GM18508 (cell line): ENCODE data around the gene USP16.
"Not testable (repeated sequence)": the region's sequence is repeated elsewhere in the genome, so short reads cannot be mapped to it uniquely, and the experiment has no call there.

Experiments
- ATAC-seq: cut with Tn5 transposase; IDR thresholded peaks from one replicate; pipeline ENCODE4 v1.9.1; 2021; ENCODE audit warnings: moderate number of reproducible peaks; ENCODE audit not compliant: insufficient read depth, unreplicated experiment

Gene USP16

DNA sequence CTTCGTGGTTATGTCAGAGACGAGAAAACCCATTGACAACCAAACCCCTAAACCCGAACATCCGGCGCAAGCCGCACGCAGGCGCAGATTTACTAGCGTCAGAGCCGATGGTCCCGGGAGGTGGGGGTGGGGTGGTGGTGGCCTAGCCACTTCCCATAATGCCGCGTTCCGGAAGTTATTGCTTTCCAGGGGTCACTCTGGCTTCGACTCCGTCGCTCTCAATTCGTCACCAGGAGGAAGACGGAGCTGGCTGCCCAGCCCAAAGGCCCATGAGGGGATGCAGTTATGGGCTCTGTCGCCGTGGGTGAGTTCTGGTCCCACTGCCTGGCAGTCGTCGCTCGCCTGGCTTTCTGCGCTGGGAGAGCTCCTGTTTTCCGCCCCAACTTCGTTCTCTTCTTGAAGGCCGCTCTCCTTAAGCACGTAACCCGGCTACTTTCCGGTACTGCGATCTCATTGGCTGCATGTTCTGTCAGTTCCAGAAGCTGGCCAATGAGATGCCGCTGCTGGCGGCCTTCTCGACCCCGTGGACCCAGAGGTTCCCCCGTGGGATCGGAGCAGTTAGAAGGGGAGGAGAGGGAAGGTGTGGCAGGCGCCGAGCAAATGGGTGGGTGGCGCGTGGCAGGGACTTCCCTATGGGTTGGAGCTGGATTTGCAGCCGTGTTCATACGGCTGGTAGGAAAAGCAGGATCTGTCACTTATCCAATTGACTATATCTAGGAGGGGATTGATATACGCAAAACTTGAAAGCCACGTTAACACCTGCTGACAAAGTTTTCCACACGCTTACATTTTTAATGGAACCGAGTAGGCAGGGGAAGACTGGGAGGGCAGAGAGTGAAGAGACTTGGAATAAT, at the start of gene USP16:
Gene USP16, plus strand, starts transcription at position 195 of the 854 bp plus-strand sequence. CDS start 3,246 bp downstream, outside the sequence.
- ATAC-seq, result peak; percentile 94

GRCh38 chr21:28975397-28975796, 49.1 kb upstream of the USP16 start:
- ATAC-seq, result no peak

GRCh38 chr21:28979092-28979491, 45.4 kb upstream of the USP16 start:
- no peak for ATAC-seq

DNA sequence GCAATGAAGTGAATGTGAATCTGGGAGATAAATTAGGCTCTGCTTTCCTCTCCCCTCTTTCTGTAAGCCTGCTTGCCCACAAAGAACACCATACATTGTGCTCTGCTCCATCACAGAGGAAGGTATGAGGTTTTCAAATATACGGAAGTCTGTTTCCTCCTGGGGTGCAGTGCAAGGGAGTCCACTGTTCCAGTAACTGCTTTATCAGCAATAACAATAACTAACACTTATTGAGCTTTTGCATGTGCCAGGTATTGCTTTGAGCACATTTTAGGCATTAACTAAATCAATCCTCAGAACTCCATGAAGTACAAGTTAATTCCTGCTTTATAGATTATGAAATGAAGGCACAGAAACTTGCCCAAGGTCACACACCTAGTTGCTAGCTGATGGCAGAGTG, 41.8 kb upstream of the USP16 start:
- ATAC-seq, result no peak

DNA sequence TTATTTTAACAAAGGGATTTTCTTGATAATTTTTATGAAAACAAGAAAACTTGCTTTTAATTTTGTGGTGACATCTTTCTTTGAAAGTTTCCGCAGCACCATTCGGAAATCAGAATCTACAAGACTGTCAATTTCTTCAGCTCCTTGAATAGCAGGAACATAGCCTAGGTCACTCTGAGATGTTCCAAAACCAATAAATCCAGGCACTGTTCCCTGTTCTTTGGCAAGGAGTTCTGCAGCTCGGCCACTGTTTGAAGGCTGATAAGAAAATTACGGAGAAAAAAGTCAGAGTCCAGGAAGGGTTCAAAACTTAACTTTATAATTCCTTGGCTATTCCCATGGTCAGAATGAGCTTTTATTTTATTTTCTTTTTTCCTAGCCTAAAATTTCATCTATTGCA, 37.8 kb upstream of the USP16 start:
- ATAC-seq, result no peak

- not testable (repeated sequence) for ATAC-seq
Observed at GRCh38 chr21:28988146-28988545, 36.3 kb upstream of the USP16 start.

DNA sequence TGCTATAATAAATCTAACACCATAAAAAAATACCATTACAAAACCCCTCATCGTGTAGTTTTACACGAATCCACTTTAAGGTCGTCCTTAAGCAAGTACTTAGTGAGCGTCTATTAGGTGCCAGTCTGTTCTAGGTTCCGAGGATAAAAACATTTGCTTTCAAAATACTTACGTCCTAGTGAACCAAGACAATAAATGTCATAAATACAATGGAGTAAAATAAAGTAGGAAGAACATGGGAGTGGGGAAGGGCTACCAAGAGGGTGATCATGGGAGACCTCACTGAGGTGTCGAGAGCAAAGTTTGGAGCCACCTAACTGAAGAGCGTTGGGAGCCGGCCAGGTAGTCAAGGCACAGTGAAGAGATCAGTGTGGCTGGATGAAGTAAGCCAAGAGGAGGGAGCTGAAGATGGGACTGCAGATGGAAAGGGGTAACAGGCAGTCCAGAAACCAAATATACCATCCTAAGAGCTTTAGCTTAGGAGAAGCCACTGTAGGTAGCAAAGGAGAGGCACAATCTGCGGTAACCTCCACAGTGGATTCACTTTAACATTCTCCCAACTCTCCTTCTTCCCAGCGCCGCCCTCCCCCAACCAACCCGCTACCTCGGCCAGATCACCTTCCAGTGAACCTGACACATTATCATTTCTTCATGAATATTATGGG, 32.5 kb upstream of the USP16 start:
- no peak for ATAC-seq

DNA sequence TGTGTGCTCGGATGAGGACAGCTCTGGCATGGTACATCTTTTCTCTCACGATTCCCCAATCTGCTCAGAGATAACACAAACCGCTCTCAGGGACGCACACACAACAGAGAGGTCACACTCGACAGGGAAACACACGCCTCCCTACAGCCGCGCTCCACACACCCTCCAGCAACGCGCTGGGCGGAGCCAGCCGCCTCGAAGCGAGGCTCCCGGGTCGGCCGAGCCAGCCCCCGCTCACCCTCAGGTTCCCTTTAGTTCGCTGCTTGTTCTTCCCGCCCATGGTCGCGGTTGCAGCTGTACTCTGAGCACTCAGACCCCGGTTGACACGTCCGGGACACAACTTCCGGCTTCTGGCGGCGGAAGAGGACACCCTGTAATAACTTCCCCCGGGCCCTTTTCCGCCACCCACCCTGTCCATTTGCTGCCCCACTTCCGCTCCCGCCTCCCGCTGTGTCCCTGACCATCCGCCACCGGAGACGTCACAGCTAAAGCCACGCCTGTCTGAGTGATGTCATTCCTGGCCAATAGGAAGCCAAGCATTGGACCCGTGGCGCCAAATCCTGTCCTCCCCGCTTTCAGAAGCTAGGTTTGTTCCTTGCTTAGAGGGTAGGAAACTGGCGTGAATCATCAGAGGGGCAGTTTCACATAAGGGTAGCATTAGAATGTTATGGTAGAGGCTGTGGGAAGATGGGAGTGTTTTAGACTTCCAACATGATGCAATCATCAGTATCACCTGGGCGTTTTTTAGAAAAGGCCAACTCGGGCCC, 31.8 kb upstream of the USP16 start, which contains the start of gene LTN1:
Gene LTN1, minus strand, starts transcription at position 352 of the 767 bp plus-strand sequence. Its CDS starts 72 bp downstream, at position 280.
- ATAC-seq, result peak; percentile 97

GRCh38 chr21:28993293-28993629, 31.2 kb upstream of the USP16 start:
- ATAC-seq, result no peak

DNA sequence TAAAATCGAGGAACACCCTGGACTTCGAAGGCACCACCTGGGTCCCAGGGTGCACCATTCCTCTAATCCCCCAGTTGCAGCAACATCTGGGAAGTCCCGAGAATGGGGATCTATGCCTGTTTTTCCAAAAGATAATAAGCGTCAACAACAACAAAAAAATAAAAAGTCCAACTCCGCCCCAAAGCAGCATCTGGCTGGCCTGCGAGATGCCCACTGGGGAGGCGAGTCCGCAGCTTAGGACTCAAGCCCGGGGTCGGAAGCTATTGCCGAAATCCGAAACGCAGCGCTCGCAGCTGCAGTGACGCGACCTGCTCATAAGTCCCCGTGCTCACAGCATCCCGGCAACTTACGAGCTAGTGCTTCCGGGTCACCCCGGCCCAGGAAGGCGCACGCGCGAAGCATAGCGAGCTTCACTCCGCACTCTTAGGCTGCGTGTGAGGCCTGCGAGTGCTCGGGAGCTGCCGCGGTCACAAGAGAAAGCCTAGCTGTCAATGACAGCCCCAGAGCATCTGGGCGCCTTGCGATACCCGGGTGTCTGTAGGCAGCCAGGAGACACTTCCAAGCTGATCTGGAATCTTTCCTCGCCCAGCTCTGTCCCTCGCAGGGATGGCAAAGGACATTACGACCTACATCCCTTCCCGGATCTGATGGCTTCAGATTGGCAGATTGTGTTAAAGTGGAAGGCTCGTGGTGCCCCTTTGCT, 21.9 kb upstream of the USP16 start:
- ATAC-seq, result peak; percentile 97

GRCh38 chr21:29005696-29006095, 18.8 kb upstream of the USP16 start:
- no peak for ATAC-seq

DNA sequence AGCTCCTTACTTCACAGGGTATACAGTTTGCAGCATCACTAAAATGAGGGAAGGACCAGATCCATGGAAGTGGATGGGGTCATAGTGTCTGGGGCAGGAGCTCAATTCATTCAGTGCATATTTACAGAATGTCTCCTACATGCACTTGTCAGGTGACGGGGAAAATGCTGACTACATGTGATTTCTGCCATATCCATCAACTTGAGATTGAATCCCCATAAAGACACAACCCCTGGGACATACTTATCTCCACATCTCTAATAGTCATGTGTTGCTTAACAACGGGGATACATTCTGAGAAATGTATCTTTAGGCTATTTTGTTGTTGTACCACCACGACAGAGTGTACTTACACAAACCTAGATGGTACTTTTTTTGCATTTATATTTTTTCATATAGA, 17.3 kb upstream of the USP16 start:
- ATAC-seq, result no peak

DNA sequence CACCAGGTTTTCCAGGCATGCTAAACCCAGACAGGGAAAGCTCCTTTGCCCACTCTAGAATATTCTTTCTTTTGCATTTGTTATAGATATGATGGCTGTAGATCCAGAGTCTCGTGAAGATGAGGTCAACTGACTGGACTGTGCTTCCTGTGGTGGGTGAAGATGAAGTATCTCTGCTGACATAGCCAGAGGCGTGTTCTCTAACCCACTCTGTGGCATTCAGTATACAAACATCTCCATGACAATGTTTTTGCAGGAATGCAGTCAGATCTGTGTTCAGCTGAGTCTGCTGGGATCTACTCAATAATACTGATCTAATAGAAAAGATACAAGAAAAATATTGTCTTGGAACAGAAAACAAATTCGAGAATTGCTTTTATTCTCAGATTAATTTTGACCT, 16.7 kb upstream of the USP16 start:
- ATAC-seq, result no peak

DNA sequence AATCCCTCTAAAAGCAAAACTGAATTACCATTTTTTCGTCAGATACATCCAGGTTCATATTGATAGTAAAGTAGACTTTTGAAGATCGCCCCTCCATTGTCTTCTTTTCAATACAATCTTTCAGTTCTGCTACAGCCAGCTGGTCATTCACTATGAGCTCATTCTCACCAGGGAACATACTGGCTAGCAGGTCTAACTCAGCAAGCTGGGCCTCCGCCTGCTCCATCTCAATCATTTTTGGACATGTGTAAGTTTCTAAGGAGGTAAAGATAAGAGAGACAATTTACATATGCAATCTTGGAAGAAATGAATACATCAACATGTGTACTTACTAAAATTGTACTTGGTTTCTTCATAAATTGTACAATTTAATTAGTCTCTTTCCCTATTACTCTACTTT, 16.1 kb upstream of the USP16 start:
- ATAC-seq, result no peak

- ATAC-seq, result not testable (repeated sequence)
Observed at GRCh38 chr21:29011236-29011635, 13.2 kb upstream of the USP16 start.

- ATAC-seq, result no peak
Observed at GRCh38 chr21:29017639-29018237, 6.7 kb upstream of the USP16 start.

GRCh38 chr21:29018540-29018939, 5.9 kb upstream of the USP16 start:
- ATAC-seq, result no peak

DNA sequence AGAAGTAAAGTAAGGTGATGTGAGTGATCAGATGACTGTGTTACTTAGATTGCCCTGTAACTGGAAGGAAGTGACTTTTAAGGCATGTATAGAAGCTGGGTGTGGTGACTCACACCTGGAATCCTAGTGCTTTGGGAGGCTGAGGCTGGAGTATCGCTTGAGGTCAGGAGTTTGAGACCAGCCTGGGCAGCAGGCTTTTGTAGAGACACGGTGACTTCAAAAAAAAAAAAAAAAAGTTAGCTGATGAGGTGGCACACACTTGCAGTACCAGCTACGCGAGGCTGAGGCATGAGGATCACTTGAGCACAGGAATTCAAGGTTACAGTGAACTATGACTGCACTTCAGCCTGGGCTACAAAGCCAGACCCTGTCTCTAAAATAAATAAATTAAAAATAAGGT, 2.3 kb upstream of the USP16 start:
- no peak for ATAC-seq

- ATAC-seq, result no peak
Observed at GRCh38 chr21:29025328-29025713, 853 bp downstream of the USP16 start.

- no peak for ATAC-seq
Observed at GRCh38 chr21:29029524-29029923, 5.1 kb downstream of the USP16 start.
